HG03432 (cell line): ENCODE results near the gene TDP1.

Experiments
- ATAC-seq: cut with Tn5 transposase; IDR thresholded peaks from one replicate; pipeline ENCODE4 v1.9.1; 2021; ENCODE audit warnings: mild to moderate bottlenecking, moderate library complexity; ENCODE audit not compliant: unreplicated experiment

Gene TDP1

DNA sequence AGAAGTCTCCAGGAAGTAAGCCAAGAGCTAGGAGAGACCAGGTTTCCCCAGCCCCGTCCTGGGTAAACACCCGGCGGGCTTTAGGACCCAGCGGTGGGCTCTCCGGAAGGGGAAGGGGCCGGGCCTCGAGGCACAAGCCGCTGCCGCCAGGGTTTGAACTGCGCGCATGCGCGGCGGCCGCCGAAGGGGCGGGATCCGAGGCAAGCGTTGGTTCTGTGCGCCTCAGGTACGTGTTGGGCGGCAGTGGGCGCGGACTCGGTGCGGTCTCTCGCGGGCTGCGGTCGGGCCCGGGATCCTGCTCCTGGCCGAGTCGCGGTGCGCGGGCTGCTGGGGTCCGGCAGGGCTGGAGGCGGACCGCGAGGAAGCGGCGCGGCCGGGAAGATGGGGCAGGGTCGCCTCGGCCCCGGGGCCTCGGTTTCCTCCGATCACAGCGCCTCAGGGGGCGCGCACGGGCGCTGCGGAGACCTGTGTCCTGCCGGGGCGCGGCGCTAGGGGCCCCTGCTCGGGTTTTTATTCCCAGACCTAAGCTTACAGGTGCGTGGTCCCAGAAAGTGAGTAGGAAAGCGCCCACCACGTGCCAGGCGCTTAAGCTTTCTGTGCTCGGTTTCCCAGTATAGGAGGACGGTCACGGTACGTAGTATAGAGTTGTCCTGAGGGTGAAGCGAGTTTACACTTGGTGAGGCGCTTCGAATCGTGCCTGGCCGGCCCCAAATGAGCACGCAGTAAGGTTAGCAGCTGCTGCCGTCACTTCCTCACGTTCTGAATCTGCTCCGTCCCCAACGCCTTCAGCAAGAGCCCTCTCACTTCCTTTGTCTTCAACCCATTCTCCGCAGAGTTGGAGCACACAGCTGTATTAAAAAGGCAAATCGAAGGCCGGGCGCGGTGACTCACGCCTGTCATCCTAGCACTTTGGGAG, at the start of gene TDP1:
TDP1 (plus strand) TSS at position 183 of the 916 bp plus-strand sequence. CDS start 7,188 bp downstream, outside the sequence.
- peak; percentile 69 for ATAC-seq

DNA sequence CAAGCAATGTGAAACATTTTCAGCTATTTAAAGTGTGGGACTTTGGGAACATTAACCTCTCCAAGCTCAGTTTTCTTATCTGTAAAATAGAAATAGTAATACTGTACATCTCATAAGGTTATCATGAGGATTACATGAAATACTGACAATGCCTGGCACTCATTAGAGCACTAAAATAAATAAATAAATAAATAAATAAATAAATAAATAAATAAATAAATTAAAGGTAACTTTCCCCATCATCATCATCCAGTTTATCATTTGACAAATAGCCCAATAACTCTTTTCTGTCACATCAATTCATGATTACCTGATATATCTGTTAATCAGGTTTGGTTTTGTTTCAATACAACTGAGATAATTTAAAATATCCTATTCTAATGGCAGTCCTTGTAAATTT, 49.7 kb upstream of the TDP1 start:
- ATAC-seq: no peak

DNA sequence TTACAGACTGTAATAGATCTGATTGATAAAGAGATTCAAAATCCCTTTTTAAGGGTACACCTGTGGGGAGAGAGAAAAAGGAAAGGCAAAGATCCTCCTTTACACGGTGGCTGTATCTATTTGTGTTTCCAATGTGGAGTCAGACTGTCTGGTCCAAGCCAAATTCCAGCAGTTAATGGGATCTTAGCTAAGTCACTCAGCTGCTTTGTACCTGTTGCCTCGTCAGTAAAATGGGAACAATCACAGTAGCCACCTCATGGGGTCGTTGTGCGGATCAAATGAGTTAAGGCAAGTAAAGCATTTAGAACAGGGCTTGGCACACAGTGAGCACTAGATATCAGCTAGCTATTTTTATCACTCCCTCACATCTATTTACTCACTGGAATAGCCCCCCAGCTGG, 48.1 kb upstream of the TDP1 start:
- no peak for ATAC-seq

DNA sequence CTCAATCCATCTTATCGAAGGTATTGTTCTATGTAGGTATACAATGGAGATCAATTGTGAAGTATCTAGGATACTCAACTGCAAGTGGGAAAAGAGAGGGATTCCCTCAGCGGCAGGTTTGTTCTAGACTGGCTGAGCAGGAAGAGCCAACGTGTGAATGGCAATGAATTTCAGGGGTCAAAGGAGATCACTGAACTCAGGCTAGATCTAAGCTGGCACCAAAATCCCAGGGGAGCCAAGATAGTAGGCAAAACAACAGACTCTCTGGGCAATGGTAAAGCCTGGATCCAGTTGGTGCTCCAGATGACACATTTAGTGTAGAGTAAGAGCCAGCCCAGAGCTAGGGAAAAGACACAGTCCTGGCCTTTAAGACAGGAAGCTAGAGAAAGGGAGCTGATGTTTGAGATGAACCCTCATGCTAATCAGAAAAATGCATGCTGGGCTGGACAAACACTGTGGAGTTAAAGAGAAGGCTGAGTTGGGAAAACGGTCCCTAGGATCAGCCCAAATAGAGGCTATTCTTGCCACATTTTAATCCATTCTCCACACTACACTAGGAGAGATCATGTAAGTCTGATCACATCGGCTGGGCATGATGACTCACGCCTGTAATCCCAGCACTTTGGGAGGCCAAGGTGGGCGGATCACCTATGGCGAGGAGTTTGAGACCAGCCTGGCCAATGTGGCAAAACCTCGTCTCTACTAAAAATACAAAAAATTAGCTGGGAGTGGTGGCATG, 46.8 kb upstream of the TDP1 start:
- no peak for ATAC-seq

DNA sequence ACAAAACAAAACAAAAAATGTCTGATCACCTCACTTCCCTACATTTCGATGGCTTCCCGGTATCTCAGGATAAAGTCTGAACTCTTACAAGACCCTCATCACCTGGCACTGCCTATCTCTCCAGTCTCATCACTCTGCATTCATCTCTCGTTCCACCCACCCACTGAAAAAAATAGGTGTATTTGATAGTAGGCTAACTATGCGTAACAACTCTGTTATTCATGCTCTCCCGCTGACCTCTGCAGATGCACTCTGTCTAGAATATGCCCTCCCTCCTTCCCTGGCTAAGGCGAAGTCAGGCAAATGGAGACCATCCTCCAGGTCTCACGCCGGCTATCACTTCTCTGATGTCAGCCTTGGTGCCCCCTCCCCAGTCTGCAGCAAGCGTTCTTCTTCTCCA, 46.1 kb upstream of the TDP1 start:
- ATAC-seq: no peak

DNA sequence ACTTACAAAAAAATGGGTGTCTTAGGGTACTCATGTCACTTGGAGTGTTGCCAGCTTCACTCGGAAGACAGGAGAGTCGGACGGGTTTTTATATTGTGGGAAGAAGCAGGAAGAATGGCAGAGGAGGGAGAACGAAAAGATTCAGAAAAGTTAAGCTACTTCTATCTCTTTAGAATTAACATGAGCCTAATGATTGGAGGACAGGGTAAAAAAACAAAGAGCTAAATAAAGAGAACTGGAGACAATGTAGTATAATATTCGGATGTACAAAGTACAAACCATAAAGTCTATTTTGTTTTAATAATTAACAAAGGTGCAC, 45.1 kb upstream of the TDP1 start:
- ATAC-seq: no peak

DNA sequence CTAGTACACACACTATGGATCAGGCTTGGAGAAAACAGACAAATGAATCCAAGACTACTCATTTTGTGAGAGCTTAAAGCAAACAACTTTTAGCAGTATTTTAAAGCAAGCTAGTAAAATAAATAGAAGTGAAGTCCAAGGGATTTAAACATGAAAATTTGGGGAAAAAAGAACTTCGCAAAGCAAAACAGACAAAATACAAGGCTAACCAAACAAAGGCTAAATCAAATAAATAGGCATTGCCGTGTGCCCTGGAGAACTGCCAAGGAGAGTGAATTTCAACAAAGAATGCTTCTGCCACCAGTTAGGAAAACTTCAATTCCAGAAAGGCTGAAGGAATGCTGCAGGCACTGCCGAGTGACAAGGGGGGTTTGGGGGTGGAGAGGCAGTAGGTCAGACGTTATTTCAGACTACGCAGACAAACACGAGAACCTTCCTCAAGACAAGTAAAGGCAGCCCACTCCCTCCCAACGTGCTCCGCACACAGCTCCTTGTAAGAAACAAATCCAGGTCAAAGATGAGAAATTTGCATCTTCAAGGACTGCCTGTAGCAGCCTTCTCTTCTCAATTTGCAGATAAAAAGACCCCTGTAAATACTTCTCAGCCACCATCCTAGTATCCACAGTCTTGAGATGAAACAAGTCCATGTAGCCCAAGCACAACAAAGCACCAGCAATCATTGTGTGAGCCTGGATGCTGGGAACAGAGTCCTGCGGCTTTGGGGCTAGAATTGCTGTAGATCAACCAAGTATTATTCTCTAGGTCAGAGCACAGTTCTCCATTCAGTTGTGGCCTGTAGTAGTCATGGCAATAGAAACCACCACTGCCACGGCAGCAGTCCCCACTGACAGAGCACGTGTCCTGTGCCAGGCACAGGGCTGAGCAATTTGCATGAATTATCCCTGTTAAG, 44.5 kb upstream of the TDP1 start:
- ATAC-seq: peak; percentile 69

DNA sequence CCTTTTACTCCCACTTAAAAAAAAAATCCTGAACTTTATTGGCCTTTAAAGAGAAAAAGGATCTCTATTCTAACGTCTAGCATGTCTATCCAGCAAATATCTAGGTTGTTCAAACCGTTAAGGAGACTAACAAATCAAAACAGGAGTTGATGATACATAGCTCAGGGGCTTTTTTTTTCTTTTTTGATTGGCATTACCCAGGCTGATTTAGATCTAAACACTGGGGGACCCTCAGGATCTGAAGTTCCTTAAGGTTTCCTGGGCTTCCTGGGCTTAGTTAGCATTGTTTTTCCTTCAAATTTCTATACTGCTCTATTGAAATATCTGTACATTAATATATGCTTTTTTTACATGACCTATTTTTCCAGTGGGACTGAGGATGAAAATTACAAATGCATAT, 43.5 kb upstream of the TDP1 start:
- ATAC-seq: no peak

DNA sequence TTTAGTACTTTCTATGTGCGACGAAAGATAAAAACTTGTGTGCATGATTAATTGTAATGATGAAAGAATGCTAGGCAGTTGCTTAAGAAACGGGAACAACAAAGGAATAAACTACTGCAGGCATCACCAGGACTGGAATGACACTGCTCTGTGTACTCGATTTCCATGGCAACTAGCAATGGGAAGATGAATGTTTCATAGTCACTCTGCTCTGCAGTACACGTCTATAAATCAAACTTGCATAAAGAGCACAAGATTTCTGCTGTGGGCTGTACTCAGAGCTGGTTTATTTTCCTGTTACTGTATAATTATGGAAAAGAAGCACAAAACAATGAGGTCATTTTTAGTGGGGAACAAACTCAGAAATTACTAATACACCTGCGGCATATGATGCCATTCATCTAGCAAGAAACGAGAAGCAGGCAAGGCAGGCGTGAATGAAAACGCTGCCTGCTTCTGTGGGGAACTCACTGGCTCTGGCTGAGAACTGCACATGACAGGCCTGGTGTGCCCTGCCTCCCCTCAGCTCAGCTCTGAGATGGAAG, 43.0 kb upstream of the TDP1 start:
- ATAC-seq: no peak

DNA sequence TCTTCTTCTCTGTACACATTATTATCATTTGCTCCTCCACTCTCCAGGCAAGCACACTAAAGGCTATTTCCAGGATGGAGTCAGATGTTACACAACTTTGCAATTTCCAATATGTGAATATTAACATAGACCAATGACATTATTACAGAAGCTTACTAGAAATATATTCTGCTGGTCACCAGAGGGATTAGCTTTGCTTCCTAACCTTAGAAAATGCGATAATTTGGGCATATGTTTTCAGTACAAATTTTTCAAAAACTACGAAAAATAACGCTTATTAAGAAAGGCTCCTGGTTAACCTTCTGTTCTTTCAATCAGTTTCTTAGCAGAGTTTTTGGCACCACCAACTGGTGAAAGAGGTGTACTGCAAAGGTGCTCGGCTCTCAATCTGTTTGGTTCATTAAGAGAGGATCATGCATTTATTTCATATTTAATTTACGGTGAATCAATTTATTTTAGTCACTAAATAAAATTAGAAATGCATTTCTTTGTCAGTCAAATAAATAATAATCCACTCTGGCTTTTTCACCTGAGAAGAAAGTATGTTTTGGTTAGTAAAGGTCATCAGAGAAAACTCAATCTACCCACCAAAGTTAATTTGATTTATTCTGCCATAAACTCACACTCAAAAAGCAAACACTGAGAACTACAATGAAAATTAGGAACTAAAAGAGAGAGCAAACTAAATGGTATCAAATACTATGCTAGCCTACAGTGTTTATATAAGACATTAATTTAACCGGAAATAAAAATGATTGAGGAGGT, 40.4 kb upstream of the TDP1 start:
- peak; percentile 62 for ATAC-seq

DNA sequence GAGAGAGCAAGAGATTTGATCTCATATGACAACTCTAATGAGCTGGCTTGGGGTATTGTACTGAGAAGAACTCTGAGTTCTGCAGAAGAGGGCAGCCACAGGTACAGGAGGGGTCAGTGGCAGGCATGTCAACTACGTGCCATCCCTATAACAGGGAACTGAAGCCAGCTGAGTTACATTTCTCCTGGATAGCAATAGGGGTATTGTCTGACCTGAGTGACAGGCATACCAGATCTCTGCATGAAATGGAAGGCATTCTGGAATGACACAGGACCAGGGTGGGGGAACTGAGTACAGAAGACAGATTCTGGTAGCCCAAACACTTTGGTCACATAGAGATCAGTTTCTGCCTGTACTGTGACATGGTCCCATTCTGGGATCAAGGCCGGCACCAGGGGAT, 37.0 kb upstream of the TDP1 start:
- no peak for ATAC-seq

DNA sequence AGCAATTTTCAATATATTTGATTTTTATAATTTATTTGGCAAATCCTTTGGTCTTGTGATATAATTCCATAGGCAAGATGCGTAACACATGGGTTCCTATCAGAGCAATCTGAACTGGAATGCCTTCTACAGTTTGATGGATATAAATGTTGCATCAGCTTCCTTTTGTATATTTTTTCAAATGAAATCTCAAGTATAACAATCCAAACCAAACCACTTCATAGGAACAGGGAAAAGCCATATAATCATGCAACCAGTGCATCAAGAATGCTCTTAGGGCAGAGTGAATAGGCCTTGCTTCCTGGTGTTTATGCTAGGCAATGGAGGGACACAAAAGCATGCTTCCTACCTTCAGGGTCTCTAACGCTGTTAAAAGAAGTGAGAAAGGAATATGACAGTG, 35.7 kb upstream of the TDP1 start:
- ATAC-seq: no peak

DNA sequence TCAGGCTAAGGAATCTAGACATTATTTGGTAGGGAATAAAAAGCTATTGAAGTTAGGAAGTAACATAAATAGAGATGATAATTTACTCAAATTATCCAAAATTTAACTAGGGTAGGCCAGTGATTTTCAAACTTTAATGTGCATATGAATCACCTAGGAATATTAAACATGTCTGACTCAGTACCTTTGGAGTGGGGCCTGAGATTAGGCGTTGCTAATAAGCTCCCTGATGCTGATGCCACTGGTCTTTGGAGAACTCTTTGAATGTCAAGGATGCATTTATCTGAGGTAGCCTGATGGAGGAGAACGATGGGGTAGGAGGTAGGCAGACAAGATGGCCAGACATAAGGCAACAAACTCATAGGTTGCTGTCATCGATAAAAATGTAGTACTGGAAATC, 34.4 kb upstream of the TDP1 start:
- ATAC-seq: no peak

DNA sequence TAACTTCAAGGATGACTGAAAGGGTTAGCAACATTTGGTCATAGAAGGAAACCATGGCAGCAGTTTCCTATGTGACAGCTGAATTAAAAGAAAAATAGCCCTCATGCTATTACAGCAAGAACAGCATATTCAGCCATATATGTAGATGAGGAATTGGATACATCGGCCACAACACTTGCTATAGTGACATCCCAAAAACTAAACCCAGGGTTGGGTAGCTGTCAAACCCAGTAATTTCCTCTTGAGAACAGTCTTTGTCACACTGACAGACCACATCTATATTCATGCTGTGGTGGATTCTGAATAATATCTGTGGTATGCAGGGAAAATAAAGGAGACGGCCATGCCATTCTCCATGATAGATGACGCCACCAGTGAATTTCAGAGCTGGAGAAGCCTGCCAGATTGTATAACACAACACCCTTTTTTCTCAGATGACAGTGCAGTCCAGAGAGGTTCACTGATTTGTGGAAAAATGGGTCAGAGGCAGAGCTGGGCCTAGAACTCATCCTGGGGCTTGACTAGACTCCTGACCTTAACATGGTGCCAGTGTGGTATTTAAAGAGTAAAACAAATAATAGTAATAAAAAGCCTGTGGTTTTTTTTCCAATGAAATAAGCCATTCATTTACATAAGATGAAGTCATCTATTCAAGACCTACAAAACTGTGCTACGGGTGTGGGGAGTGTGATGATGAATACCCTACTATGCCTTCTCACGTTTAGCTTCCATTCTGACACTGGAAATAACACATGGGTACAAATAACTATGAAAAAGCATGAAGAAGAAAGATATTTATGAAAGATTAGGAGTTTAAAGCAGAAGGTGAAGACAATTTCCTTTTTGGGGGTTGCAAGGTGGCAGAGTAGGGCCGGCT, 33.5 kb upstream of the TDP1 start:
- ATAC-seq: no peak

DNA sequence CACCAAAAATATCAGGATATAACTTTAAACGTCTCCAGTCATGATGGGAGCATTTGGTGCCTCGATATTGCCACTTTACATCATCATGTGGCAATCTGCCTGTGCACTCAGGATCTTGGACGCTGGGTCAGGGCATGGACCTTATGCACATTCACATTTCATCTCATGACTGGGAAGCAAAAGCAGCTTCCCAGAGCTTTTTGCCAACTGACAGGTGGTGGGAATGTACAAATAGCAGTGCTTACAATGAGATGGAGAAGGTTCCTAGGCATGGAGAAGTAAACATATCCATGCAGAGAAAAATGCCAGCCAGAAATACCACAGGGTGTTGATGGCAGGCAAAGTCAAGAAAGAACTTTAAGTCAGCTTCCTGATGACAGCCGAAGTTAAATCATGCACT, 31.5 kb upstream of the TDP1 start:
- no peak for ATAC-seq

DNA sequence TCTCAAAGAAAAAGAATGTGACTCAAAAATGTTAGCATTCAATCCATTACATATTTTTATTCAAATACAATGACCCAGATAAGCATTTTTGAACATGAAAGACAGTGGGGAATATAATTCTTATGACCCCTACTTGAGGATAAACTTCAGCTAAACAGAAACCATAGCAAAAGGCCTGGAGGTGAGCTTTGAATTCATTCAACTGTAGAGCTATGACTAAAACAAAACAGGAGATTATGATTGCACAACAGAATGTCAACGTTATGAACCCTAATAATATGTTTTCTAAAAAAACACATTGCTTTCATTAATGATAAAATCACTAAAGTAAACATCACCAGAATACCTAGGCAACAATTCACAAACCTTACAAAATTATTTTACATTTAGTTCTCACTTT, 29.0 kb upstream of the TDP1 start:
- no peak for ATAC-seq

DNA sequence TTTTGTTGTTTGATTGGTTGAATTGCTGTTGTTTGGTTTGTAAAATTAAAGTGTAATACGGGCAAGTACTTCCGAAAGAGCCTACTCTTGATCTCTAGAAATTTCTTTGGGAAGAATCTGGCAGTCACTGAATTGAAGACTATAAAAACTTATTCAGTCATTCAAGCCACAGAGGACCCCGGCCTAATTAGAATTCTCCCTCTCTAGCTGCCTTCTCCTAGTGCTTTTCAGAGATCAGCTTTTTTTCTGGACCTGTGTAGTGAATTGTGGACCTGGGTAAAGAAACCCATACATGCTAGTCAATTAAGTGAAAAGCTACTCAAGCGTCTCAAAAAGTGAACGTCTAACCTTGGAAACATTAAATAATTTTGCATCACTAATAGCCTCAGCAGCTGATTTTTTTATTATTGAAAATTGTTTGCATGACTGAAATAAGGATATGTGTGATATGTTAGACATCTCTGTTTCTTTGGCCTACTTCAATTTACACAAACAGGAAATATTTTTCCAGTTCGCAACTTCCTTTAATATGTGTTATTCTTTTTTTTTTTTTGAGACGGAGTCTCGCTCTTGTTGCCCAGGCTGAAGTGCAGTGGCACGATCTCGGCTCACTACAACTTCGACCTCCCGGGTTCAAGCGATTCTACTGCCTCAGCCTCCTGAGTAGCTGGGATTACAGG, 28.4 kb upstream of the TDP1 start:
- ATAC-seq: no peak

DNA sequence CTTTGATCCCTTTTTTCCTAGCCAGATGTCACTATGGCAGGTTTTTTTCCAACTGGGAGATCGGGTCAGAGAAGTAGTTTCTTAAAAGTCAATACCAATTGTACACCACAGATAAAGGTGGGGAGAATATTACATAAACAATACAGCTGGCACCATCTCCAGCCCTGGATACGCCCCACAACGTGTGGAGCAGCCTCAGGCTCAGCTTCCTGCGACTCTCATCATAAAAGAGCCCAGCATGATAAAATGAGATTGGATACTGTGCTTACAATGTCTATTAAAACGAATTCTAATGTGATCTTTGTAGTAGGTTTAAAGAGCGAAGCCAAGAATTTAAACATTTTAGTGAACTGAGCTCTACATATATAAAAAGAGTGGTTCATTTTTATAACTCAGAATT, 22.7 kb upstream of the TDP1 start:
- no peak for ATAC-seq

DNA sequence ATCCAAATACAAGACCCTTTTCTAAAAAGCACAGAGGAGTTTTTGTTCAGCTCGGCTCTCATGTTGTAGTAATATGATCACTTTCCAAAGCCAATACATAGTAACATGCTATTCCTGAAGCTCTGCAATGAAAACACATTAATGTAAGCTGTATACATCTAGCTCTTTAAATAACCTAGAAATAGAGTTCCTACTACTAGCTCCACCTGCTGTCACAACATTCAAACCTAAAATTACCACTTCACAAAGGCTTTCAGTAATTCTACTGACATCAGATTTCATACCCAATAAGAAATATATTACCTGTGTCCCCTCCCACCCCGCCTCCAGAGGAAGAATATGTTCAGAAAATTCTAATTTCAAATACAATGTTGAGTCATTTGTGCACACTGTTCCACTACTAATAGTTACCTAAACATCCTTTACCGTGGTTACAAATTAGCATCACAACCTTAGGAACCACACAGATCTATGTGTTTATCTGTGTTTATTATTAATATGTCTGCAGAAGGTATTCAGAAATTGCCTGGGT, 19.0 kb upstream of the TDP1 start:
- ATAC-seq: no peak
